K562 (cell line): ENCODE data around the gene KLF13. TPM values are rescaled to one million over a fixed set of nuclear protein-coding genes. Genes with fewer than 3 reads are reported as not detected.

Experiments used
- ATAC-seq: fragments of 200-7000 bp; cut with Tn5 transposase; 3 replicates; pipeline ENCODE4 v1.9.1; 2020; ENCODE audit warnings: moderate library complexity
- BruUV-seq: library from RNA; stranded (reverse); fragments of 400-500 nt; replicated peaks from 2 replicates; lab custom pipeline; 2021; lab: Mats Ljungman, UMichigan
- CTCF ChIA-PET: fragments of 300-600 bp; formaldehyde crosslinking; extraction: SDS; loops from one replicate; lab custom pipeline; 2021; ENCODE audit warnings: low intra/inter-chr PET ratio; lab: Yijun Ruan, JAX
- POLR2A ChIA-PET: fragments of 300-600, 350-650 bp; sonication (Branson Sonifier 250); formaldehyde crosslinking; extraction: SDS; loops from one replicate; lab custom pipeline; 2021; ENCODE audit warnings: antibody characterized with exemption, inconsistent platforms; lab: Yijun Ruan, JAX
- DNase-seq, 4 experiments: peaks; one replicate each; pipeline versions ENCODE4 v3.0.0 to v3.0.0-alpha.2; 2011 to 2018; ENCODE audit warnings: low spot score in 3 of 4, mixed read lengths in 3 of 4; ENCODE audit errors: extremely low read depth in 1 of 4
- FAIRE-seq: peaks from 2 replicates; lab custom pipeline; 2011; peaks lifted over from hg19 to GRCh38; lab: Jason Lieb, UNC
- H2AFZ ChIP-seq: 2 replicates; pipeline ENCODE4 v1.6.0; 2011; ENCODE audit warnings: low read depth, low read length, control low read depth, inconsistent platforms
- H3K27ac ChIP-seq: fragments of 200-600 bp; 3 replicates; pipeline ENCODE4 v1.8.0; 2011; ENCODE audit warnings: low read depth, mild to moderate bottlenecking, control low read depth, inconsistent platforms, low read length, moderate library complexity, mixed read lengths; ENCODE audit errors: extremely low read depth
- H3K27me3 ChIP-seq, 2 experiments: fragments of 300-600 bp in 1 of 2; 2 replicates in 1 of 2; 3 replicates in 1 of 2; pipeline versions ENCODE4 v1.6.0 to v1.8.0; 2011; ENCODE audit warnings: inconsistent platforms in 2 of 2, low read length in 2 of 2, mild to moderate bottlenecking in 1 of 2, mixed read lengths in 1 of 2, moderate library complexity in 1 of 2; ENCODE audit not compliant: control insufficient read depth in 2 of 2, insufficient read depth in 2 of 2
- H3K36me3 ChIP-seq: fragments of 300-600 bp; 3 replicates; pipeline ENCODE4 v1.8.0; 2011; ENCODE audit warnings: mild to moderate bottlenecking, low read length, inconsistent platforms; ENCODE audit not compliant: control insufficient read depth, insufficient read depth
- H3K4me1 ChIP-seq, 2 experiments: fragments of 200-600 bp in 1 of 2; replicated peaks in 1 of 2; 2 replicates in 1 of 2; 3 replicates in 1 of 2; pipeline versions ENCODE4 v1.5.1 to v1.8.0; 2011; ENCODE audit warnings: inconsistent platforms in 2 of 2, low read length in 2 of 2, mild to moderate bottlenecking in 1 of 2, mixed read lengths in 1 of 2, moderate library complexity in 1 of 2; ENCODE audit not compliant: control insufficient read depth in 2 of 2, insufficient read depth in 2 of 2
- H3K4me2 ChIP-seq: 2 replicates; pipeline ENCODE4 v1.6.1; 2011; ENCODE audit warnings: low read length, control low read depth, inconsistent platforms, mixed read lengths; ENCODE audit not compliant: insufficient read depth
- H3K4me3 ChIP-seq: fragments of 200-600 bp; sonication (generic), shearing (Covaris generic); 2 replicates; pipeline ENCODE4 v1.5.1; 2016; ENCODE audit warnings: control low read depth, inconsistent platforms
- H3K79me2 ChIP-seq: fragments of 200-600 bp; 3 replicates; pipeline ENCODE4 v1.8.0; 2011; ENCODE audit warnings: low read length, inconsistent platforms; ENCODE audit not compliant: control insufficient read depth, insufficient read depth
- H3K9ac ChIP-seq, 2 experiments: 2 replicates each; pipeline versions ENCODE4 v1.6.0 to v1.6.1; 2011; ENCODE audit warnings: low read depth in 2 of 2, low read length in 2 of 2, control low read depth in 1 of 2, inconsistent platforms in 1 of 2, mild to moderate bottlenecking in 1 of 2, mixed read lengths in 1 of 2; ENCODE audit not compliant: insufficient read depth in 1 of 2
- H3K9me1 ChIP-seq: one replicate; pipeline ENCODE4 v1.6.0; 2011; ENCODE audit warnings: inconsistent platforms, mild to moderate bottlenecking, low read length, moderate library complexity; ENCODE audit not compliant: control insufficient read depth, insufficient read depth
- H3K9me3 ChIP-seq: replicated peaks from 2 replicates; pipeline ENCODE4 v1.5.1; 2011; ENCODE audit warnings: low read depth, low read length, inconsistent platforms; ENCODE audit not compliant: control insufficient read depth, insufficient read depth
- H4K20me1 ChIP-seq: replicated peaks from 2 replicates; pipeline ENCODE4 v1.6.1; 2011; ENCODE audit warnings: low read length, inconsistent platforms, mixed read lengths; ENCODE audit not compliant: control insufficient read depth, insufficient read depth
- BRF2 ChIP-seq: IDR thresholded peaks from 3 replicates; pipeline ENCODE4 v1.6.1; 2011; ENCODE audit warnings: borderline replicate concordance, mild to moderate bottlenecking; ENCODE audit not compliant: insufficient read length, insufficient read depth
- MITF ChIP-seq: IDR thresholded peaks from 2 replicates; pipeline ENCODE4 v1.6.1; 2014; ENCODE audit warnings: antibody characterized with exemption
- MTA3 ChIP-seq: fragments of 450-650 bp; formaldehyde crosslinking; IDR thresholded peaks from 2 replicates; pipeline ENCODE4 v1.6.1; 2017; ENCODE audit warnings: mild to moderate bottlenecking, borderline replicate concordance
- PCBP2 ChIP-seq: fragments of 200-400 bp; formaldehyde crosslinking; IDR thresholded peaks from 2 replicates; pipeline ENCODE4 v1.6.1; 2018; ENCODE audit warnings: low read length, low read depth, mild to moderate bottlenecking, moderate library complexity; ENCODE audit not compliant: poor library complexity, severe bottlenecking
- RFX1 ChIP-seq: fragments of 450-650 bp; IDR thresholded peaks from 2 replicates; pipeline ENCODE4 v1.6.1; 2016; ENCODE audit warnings: mild to moderate bottlenecking, moderate library complexity
- SIN3A ChIP-seq, 2 experiments: fragments of 150-350 bp in 1 of 2; IDR thresholded peaks; 2 replicates each; pipeline ENCODE4 v1.6.1; 2011 to 2016; ENCODE audit warnings: borderline replicate concordance in 2 of 2, low read depth in 2 of 2, low read length in 2 of 2, mild to moderate bottlenecking in 2 of 2, moderate library complexity in 2 of 2; ENCODE audit not compliant: control insufficient read depth in 1 of 2
- SMARCB1 ChIP-seq: IDR thresholded peaks from 2 replicates; pipeline ENCODE4 v1.6.1; 2011; ENCODE audit warnings: improper control_type of control experiment, low read depth; ENCODE audit not compliant: insufficient read length
- STAT6 ChIP-seq: sonication (generic); formaldehyde crosslinking; IDR thresholded peaks from 2 replicates; pipeline ENCODE4 v1.8.1; 2023; ENCODE audit warnings: mild to moderate bottlenecking, missing genetic modification reagents
- TBL1XR1 ChIP-seq, 2 experiments: IDR thresholded peaks; 2 replicates each; pipeline ENCODE4 v1.6.1; 2012; ENCODE audit warnings: improper control_type of control experiment in 2 of 2, low read length in 2 of 2, mild to moderate bottlenecking in 1 of 2
- TCF7L2 ChIP-seq: fragments of 150-350 bp; IDR thresholded peaks from 2 replicates; pipeline ENCODE4 v1.6.1; 2016; ENCODE audit warnings: low read depth, mild to moderate bottlenecking, low read length, moderate library complexity
- ZBTB5 ChIP-seq: fragments of 450-650 bp; IDR thresholded peaks from 2 replicates; pipeline ENCODE4 v1.6.1; 2017; ENCODE audit warnings: antibody characterized with exemption
- WGBS: fragments of 100-300 bp; shearing (Covaris generic); methylation state at CpG from one replicate; pipeline ENCODE4 v1.1.6; 2016; ENCODE audit warnings: low coverage, mixed read lengths; ENCODE audit not compliant: insufficient coverage; ENCODE audit errors: missing lambda C conversion rate; 5-methylcytosine and 5-hydroxymethylcytosine counted together
- in situ Hi-C: fragments of 300-500 bp; cut with MboI; formaldehyde crosslinking; loops from 4 replicates; pipeline ENCODE4 v1.15.0; 2018; ENCODE audit warnings: inconsistent platforms, mixed read lengths
- intact Hi-C: fragments of 100-400 bp; cut with micrococcal nuclease; formaldehyde crosslinking; loops from 2 replicates; pipeline ENCODE4 v1.14.2; 2022
- polyA plus RNA-seq, 8 experiments: library from polyadenylated mRNA; depleted of rRNA in 4 of 8; stranded (reverse) in 5 of 8; unstranded in 3 of 8; fragments of >200 nt; fragmentation: Nextera tagmentation in 2 of 8; fragmentation: Illumina TruSeq in 1 of 8; extraction: Ambion mirVana in 2 of 8; extraction: Trizol in 1 of 8; gene quantifications; 2 replicates each; pipeline versions ENCODE4 v1.2.1 to v1.2.3, GENCODE V29; 2011 to 2014; ENCODE audit warnings: inconsistent platforms in 1 of 8, missing spikeins in 1 of 8
- total RNA-seq, 7 experiments: library from RNA; depleted of rRNA in 6 of 7; stranded (reverse); fragments of >200 nt in 6 of 7; fragmentation: Illumina TruSeq in 2 of 7; extraction: Trizol in 2 of 7; gene quantifications; 2 replicates each; pipeline versions ENCODE4 v1.2.1 to v1.2.3, GENCODE V29; 2011 to 2021; ENCODE audit warnings: low replicate concordance in 1 of 7

The KLF13 gene
- total and polyA plus RNA-seq, 9 of the 15 experiments (the other 6 are each of a cell fraction or from before 2014, with no cell fraction given), result 1.8 to 10.5 (median 4.8) TPM

GRCh38 chr15:31419820-31420219 lies 93.2 kb downstream of the KLF13 start (continued):
- TF ChIP-seq STAT6 (CRISPR knock-in tag), result no peak

- peaks cover 6 to 13% of the 10 kb centered on the region in 2 experiments; a peak in 3 of 5 replicates for H3K27me3 ChIP-seq
- POLR2A ChIA-PET, result interaction anchor here (0.6 kb wide), 1 partner anchor 16 kb away, joined by 3 read pairs; no protein-coding TSS in a partner anchor
- CTCF ChIA-PET, result no interaction called here
- no peaks in the 10 kb centered on the region for H3K9me1 ChIP-seq
- FAIRE-seq (no peak), ATAC-seq (no peak), DNase-seq (no peak)
- in situ Hi-C loops, result no loop called here
- no peak overlapping the region for H3K9ac ChIP-seq
- BruUV-seq, result no TSS peak
- H4K20me1 ChIP-seq, result no peaks in the 10 kb centered on the region
- H3K9me3 ChIP-seq, result no peaks in the 10 kb centered on the region
- H3K4me1 ChIP-seq, result no peaks in the 10 kb centered on the region
- H2AFZ ChIP-seq, result no peak overlapping the region
- H3K27ac ChIP-seq, result no peak overlapping the region
- no peak overlapping the region for H3K4me3 ChIP-seq
- no peak overlapping the region for H3K4me2 ChIP-seq
- H3K79me2 ChIP-seq, result no peaks in the 10 kb centered on the region
- 0% methylated on average over 1 of the region's 1 CpG for WGBS
- intact Hi-C loops, result no loop called here
- H3K36me3 ChIP-seq, result no peaks in the 10 kb centered on the region
- TF ChIP-seq ZBTB5 (no peak), RFX1 (no peak), SMARCB1 (no peak), SIN3A (IDR thresholded peaks at IDR 0.05; ENCODE audit: borderline replicate concordance in 2 of 2, control insufficient read depth in 1 of 2, low read depth in 2 of 2, low read length in 2 of 2) (no peak), MTA3 (no peak), TBL1XR1 (IDR thresholded peaks at IDR 0.05; ENCODE audit: low read length in 2 of 2) (no peak), BRF2 (no peak), MITF (no peak), TCF7L2 (no peak), PCBP2 (no peak)
Measured at GRCh38 chr15:31427411-31427810, 100.8 kb downstream of the KLF13 start.
